ENCODE data around the gene ATG16L1. TPM values are rescaled to one million over a fixed set of nuclear protein-coding genes. Genes with fewer than 3 reads are reported as not detected.

Gene ATG16L1
- total and polyA plus RNA-seq, 10 of the 15 experiments (the other 5 are each of a cell fraction or from before 2014, with no cell fraction given), result 5.2 to 26.6 (median 15.6) TPM

DNA sequence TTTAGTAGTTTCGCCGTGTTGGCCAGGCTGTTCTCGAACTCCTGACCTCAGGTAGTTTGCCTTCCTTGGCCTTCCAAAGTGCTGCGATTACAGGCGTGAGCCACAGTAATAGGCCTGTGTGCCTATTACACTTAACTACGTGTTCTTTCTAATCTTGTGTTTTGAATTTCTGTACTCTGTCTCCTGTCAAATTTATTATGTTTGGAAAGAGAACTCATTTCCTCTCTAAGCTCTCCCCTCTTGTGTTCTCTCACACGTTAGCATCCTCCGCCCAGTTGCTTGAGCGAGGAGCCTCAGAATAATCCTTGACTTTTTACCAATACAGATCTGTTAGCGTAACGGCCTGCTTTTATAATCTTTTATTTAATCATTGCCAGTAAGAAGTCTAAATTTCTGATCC, 3.7 kb downstream of the ATG16L1 start:
- DNase-seq (ENCODE audit: low read depth, low spot score) (no peak), FAIRE-seq (no peak), ATAC-seq (no peak)
- ChIA-PET RAD21 (ENCODE audit: unreplicated experiment) (interaction anchor here (1.7 kb wide), 1 partner anchor 188 kb away, joined by 6 read pairs; no protein-coding TSS in a partner anchor), CTCF (interaction anchor here (0.6 to 1.9 kb wide), 4 partner anchors 10 to 606 kb away, joined by 3 to 4 read pairs (median 3); no protein-coding TSS in a partner anchor), POLR2A (no interaction called here), SMC1A (ENCODE audit: uncharacterized antibody, unreplicated experiment) (interaction anchor here (0.5 to 1.2 kb wide), 3 partner anchors 13 to 122 kb away, joined by 3 to 5 read pairs (median 3); no protein-coding TSS in a partner anchor)
- Histone ChIP-seq H3K79me2 (ENCODE audit: control insufficient read depth, insufficient read depth, low read length) (peaks cover 59% of the 10 kb centered on the region), H3K9me3 (replicated peaks; ENCODE audit: control insufficient read depth, insufficient read depth, low read length) (no peaks in the 10 kb centered on the region), H3K27ac (ENCODE audit: control insufficient read depth, insufficient read depth) (no peak overlapping the region; the same call in 1 of the 2 replicates), H3K9ac (ENCODE audit: control insufficient read depth, insufficient read depth, low read length) (0 out of 2 replicates have a peak overlapping the region, but pooled peaks have one; percentile 2), H3K4me1 (ENCODE audit: control insufficient read depth, insufficient read depth, low read length) (peaks cover 9% of the 10 kb centered on the region; the same call in 1 of the 2 replicates), H4K20me1 (ENCODE audit: control insufficient read depth, insufficient read depth) (no peaks in the 10 kb centered on the region), H3K27me3 (replicated peaks in 1 of 2; ENCODE audit: control insufficient read depth in 2 of 2, insufficient read depth in 2 of 2, low read length in 1 of 2) (no peaks in the 10 kb centered on the region), H2AFZ (ENCODE audit: control insufficient read depth, low read depth, low read length) (no peak overlapping the region), H3K4me2 (ENCODE audit: control insufficient read depth, insufficient read depth) (peak overlapping the region; percentile 61), H3K36me3 (ENCODE audit: control insufficient read depth in 2 of 2, insufficient read depth in 2 of 2, low read length in 1 of 2) (peaks cover 5 to 22% of the 10 kb centered on the region in 2 experiments), H3K4me3 (peak overlapping the region; percentile 42; the same call in 1 of the 2 replicates)
- BruUV-seq (replicated peaks), result no TSS peak
- WGBS (ENCODE audit: insufficient coverage, insufficient replicate concordance, low lambda C conversion rate, missing lambda C conversion rate), result 93% methylated on average over 11 of the region's 11 CpGs
- intact Hi-C loops (cut with micrococcal nuclease; ENCODE audit: unreplicated experiment), result loop anchor here (10.0 kb wide), 1 partner anchor 490 kb away; no protein-coding TSS in a partner anchor
- in situ Hi-C loops (cut with MboI), result loop anchor here (5.0 kb wide), 1 partner anchor 648 kb away; no protein-coding TSS in a partner anchor
- TF ChIP-seq, protein P1, sequence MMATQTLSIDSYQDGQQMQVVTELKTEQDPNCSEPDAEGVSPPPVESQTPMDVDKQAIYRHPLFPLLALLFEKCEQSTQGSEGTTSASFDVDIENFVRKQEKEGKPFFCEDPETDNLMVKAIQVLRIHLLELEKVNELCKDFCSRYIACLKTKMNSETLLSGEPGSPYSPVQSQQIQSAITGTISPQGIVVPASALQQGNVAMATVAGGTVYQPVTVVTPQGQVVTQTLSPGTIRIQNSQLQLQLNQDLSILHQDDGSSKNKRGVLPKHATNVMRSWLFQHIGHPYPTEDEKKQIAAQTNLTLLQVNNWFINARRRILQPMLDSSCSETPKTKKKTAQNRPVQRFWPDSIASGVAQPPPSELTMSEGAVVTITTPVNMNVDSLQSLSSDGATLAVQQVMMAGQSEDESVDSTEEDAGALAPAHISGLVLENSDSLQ (IDR thresholded peaks at IDR 0.05), result no peak
- TF ChIP-seq ELK1 (IDR thresholded peaks at IDR 0.05; ENCODE audit: low read depth, low read length) (no peak), PML (IDR thresholded peaks at IDR 0.05; ENCODE audit: low read length) (no peak), CREM (IDR thresholded peaks at IDR 0.05; ENCODE audit: low read depth) (no peak), ZNF622 (IDR thresholded peaks at IDR 0.05) (no peak), SRF (IDR thresholded peaks at IDR 0.05; ENCODE audit: low read depth in 2 of 2, low read length in 2 of 2) (no peak), MAX (IDR thresholded peaks at IDR 0.05; ENCODE audit: low read depth, low read length) (no peak), ATF3 (IDR thresholded peaks at IDR 0.05; ENCODE audit: borderline replicate concordance, extremely low read depth, low read depth, low read length) (no peak), MTA2 (IDR thresholded peaks at IDR 0.05; ENCODE audit: low read depth) (no peak)
- TF ChIP-seq, protein P2, sequence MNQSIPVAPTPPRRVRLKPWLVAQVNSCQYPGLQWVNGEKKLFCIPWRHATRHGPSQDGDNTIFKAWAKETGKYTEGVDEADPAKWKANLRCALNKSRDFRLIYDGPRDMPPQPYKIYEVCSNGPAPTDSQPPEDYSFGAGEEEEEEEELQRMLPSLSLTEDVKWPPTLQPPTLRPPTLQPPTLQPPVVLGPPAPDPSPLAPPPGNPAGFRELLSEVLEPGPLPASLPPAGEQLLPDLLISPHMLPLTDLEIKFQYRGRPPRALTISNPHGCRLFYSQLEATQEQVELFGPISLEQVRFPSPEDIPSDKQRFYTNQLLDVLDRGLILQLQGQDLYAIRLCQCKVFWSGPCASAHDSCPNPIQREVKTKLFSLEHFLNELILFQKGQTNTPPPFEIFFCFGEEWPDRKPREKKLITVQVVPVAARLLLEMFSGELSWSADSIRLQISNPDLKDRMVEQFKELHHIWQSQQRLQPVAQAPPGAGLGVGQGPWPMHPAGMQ (IDR thresholded peaks at IDR 0.05; ENCODE audit: borderline replicate concordance), result no peak
- TF ChIP-seq, protein P3, sequence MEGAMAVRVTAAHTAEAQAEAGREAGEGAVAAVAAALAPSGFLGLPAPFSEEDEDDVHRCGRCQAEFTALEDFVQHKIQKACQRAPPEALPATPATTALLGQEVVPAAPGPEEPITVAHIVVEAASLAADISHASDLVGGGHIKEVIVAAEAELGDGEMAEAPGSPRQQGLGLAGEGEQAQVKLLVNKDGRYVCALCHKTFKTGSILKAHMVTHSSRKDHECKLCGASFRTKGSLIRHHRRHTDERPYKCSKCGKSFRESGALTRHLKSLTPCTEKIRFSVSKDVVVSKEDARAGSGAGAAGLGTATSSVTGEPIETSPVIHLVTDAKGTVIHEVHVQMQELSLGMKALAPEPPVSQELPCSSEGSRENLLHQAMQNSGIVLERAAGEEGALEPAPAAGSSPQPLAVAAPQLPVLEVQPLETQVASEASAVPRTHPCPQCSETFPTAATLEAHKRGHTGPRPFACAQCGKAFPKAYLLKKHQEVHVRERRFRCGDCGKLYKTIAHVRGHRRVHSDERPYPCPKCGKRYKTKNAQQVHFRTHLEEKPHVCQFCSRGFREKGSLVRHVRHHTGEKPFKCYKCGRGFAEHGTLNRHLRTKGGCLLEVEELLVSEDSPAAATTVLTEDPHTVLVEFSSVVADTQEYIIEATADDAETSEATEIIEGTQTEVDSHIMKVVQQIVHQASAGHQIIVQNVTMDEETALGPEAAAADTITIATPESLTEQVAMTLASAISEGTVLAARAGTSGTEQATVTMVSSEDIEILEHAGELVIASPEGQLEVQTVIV (IDR thresholded peaks at IDR 0.05; ENCODE audit: borderline replicate concordance, partially characterized antibody), result no peak
- TF ChIP-seq, protein P4, sequence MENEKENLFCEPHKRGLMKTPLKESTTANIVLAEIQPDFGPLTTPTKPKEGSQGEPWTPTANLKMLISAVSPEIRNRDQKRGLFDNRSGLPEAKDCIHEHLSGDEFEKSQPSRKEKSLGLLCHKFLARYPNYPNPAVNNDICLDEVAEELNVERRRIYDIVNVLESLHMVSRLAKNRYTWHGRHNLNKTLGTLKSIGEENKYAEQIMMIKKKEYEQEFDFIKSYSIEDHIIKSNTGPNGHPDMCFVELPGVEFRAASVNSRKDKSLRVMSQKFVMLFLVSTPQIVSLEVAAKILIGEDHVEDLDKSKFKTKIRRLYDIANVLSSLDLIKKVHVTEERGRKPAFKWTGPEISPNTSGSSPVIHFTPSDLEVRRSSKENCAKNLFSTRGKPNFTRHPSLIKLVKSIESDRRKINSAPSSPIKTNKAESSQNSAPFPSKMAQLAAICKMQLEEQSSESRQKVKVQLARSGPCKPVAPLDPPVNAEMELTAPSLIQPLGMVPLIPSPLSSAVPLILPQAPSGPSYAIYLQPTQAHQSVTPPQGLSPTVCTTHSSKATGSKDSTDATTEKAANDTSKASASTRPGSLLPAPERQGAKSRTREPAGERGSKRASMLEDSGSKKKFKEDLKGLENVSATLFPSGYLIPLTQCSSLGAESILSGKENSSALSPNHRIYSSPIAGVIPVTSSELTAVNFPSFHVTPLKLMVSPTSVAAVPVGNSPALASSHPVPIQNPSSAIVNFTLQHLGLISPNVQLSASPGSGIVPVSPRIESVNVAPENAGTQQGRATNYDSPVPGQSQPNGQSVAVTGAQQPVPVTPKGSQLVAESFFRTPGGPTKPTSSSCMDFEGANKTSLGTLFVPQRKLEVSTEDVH (IDR thresholded peaks at IDR 0.05; ENCODE audit: low read depth, partially characterized antibody), result no peak
